GM12878 (cell line): ENCODE results near the gene IL10. TPM values are rescaled to one million over a fixed set of nuclear protein-coding genes. Genes with fewer than 3 reads are reported as not detected.

Experiments
- CEBPZ ChIP-seq: fragments of 150-350 bp; IDR thresholded peaks from 2 replicates; pipeline ENCODE4 v1.6.1; 2016; ENCODE audit warnings: low read depth, low read length
- EED ChIP-seq: sonication (generic); IDR thresholded peaks from 2 replicates; pipeline ENCODE4 v1.6.1; 2016; ENCODE audit warnings: antibody characterized with exemption, low read depth
- EP300 ChIP-seq, 2 experiments: fragments of 150-350 bp in 1 of 2; IDR thresholded peaks; 2 replicates each; pipeline ENCODE4 v1.6.1; 2011 to 2012; ENCODE audit warnings: low read depth in 2 of 2, low read length in 2 of 2, borderline replicate concordance in 1 of 2, improper control_type of control experiment in 1 of 2, inconsistent platforms in 1 of 2; ENCODE audit not compliant: control insufficient read depth in 1 of 2
- IKZF2 ChIP-seq, 2 experiments: fragments of 450-650 bp; IDR thresholded peaks; 2 replicates each; pipeline ENCODE4 v1.6.1; 2017; ENCODE audit warnings: mild to moderate bottlenecking in 2 of 2, moderate library complexity in 2 of 2
- NFIC ChIP-seq: IDR thresholded peaks from 2 replicates; pipeline ENCODE4 v1.6.1; 2012; ENCODE audit warnings: low read depth, mild to moderate bottlenecking, inconsistent platforms, low read length, moderate library complexity
- SUPT20H ChIP-seq: IDR thresholded peaks from 2 replicates; pipeline ENCODE4 v1.6.1; 2011; ENCODE audit warnings: low read depth, mild to moderate bottlenecking, low read length, moderate library complexity, borderline replicate concordance; ENCODE audit not compliant: control insufficient read depth
- ZZZ3 ChIP-seq: IDR thresholded peaks from 2 replicates; pipeline ENCODE4 v1.6.1; 2011; ENCODE audit warnings: low read depth; ENCODE audit not compliant: control insufficient read depth, insufficient read length
- polyA plus RNA-seq, 11 experiments: library from polyadenylated mRNA; depleted of rRNA in 4 of 11; unstranded in 6 of 11; stranded (reverse) in 5 of 11; fragments of >200 nt; fragmentation: Nextera tagmentation in 4 of 11; fragmentation: Illumina TruSeq in 1 of 11; extraction: Ambion mirVana in 4 of 11; extraction: Trizol in 1 of 11; gene quantifications; 1 replicate in 1 of 11; 2 replicates in 10 of 11; pipeline versions ENCODE4 v1.2.1 to v1.2.3, GENCODE V29; 2011 to 2016; ENCODE audit warnings: inconsistent platforms in 2 of 11, missing spikeins in 2 of 11, low read depth in 1 of 11
- total RNA-seq, 4 experiments: library from RNA; depleted of rRNA in 3 of 4; stranded (reverse); fragments of >200 nt in 3 of 4; fragmentation: Illumina TruSeq in 1 of 4; extraction: Trizol in 1 of 4; gene quantifications; 2 replicates each; pipeline versions ENCODE4 v1.2.1 to v1.2.3, GENCODE V29; 2013 to 2021
- TF ChIP-seq, protein P1 (sequence below): fragments of 450-650 bp; IDR thresholded peaks from 2 replicates; pipeline ENCODE4 v1.6.1; 2017; ENCODE audit warnings: mild to moderate bottlenecking, low read depth, inconsistent platforms; ENCODE audit not compliant: poor library complexity, severe bottlenecking

The IL10 gene
- total and polyA plus RNA-seq, 10 of the 15 experiments (the other 5 are each of a cell fraction or from before 2014, with no cell fraction given): 0.34 to 5.0 (median 1.1) TPM

- TF ChIP-seq, protein P1, sequence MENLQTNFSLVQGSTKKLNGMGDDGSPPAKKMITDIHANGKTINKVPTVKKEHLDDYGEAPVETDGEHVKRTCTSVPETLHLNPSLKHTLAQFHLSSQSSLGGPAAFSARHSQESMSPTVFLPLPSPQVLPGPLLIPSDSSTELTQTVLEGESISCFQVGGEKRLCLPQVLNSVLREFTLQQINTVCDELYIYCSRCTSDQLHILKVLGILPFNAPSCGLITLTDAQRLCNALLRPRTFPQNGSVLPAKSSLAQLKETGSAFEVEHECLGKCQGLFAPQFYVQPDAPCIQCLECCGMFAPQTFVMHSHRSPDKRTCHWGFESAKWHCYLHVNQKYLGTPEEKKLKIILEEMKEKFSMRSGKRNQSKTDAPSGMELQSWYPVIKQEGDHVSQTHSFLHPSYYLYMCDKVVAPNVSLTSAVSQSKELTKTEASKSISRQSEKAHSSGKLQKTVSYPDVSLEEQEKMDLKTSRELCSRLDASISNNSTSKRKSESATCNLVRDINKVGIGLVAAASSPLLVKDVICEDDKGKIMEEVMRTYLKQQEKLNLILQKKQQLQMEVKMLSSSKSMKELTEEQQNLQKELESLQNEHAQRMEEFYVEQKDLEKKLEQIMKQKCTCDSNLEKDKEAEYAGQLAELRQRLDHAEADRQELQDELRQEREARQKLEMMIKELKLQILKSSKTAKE: no peak
- TF ChIP-seq IKZF2 (IDR thresholded peaks at IDR 0.05) (0 out of 4 replicates have a peak, but pooled peaks have one; percentile 23 to 40), ZZZ3 (no peak), SUPT20H (no peak), EP300 (IDR thresholded peaks at IDR 0.05; ENCODE audit: borderline replicate concordance in 1 of 2, control insufficient read depth in 1 of 2, low read depth in 2 of 2, low read length in 2 of 2) (peak in 1 of 2 experiments; percentile 24; a peak in 1 of 4 replicates), EED (0 out of 2 replicates have a peak, but pooled peaks have one; percentile 31), NFIC (peak; percentile 19; the same call in 1 of the 2 replicates), CEBPZ (no peak)
- TF ChIP-seq, all 136 proteins: peak for 8
Observed at GRCh38 chr1:206794294-206794908, 22.1 kb upstream of the IL10 start (continued).
